H1 (cell line): Measurements from ENCODE around the gene CIBAR2. TPM values are rescaled to one million over a fixed set of nuclear protein-coding genes. Genes with fewer than 3 reads are reported as not detected.

ENCODE experiments used
- CTCF ChIA-PET: fragments of 300-600 bp; sonication (Branson Sonifier 250); formaldehyde crosslinking; loops from one replicate; lab custom pipeline; 2021; ENCODE audit not compliant: partially characterized antibody; lab: Charles Lee
- POLR2A ChIA-PET: fragments of 300-600 bp; sonication (Branson Sonifier 250); formaldehyde crosslinking; loops from one replicate; lab custom pipeline; 2021; ENCODE audit warnings: inconsistent platforms; ENCODE audit not compliant: partially characterized antibody; lab: Charles Lee
- DNase-seq, 2 experiments: peaks; one replicate each; pipeline versions ENCODE4 v3.0.0 to v3.0.0-alpha.2; 2010 to 2022; ENCODE audit warnings: low spot score in 2 of 2, low read depth in 1 of 2, mixed read lengths in 1 of 2
- FAIRE-seq: peaks from 2 replicates; lab custom pipeline; 2011; peaks lifted over from hg19 to GRCh38; lab: Jason Lieb, UNC
- H2AFZ ChIP-seq: 2 replicates; pipeline ENCODE4 v1.8.1; 2012; ENCODE audit warnings: low read length, inconsistent platforms
- H2AK5ac ChIP-seq: 2 replicates; pipeline ENCODE4 v1.6.1; 2013; ENCODE audit warnings: low read depth, low read length
- H2BK120ac ChIP-seq: replicated peaks from 2 replicates; pipeline ENCODE3; 2013; ENCODE audit warnings: low read depth, low read length, inconsistent platforms
- H2BK12ac ChIP-seq: 2 replicates; pipeline ENCODE4 v1.6.1; 2013; ENCODE audit warnings: low read depth, low read length
- H2BK15ac ChIP-seq: 2 replicates; pipeline ENCODE4 v1.6.1; 2013; ENCODE audit warnings: low read length
- H2BK20ac ChIP-seq: 2 replicates; pipeline ENCODE4 v1.6.1; 2013; ENCODE audit warnings: low read length
- H2BK5ac ChIP-seq: 2 replicates; pipeline ENCODE4 v1.6.1; 2013; ENCODE audit warnings: low read depth, low read length
- H3K14ac ChIP-seq: 2 replicates; pipeline ENCODE4 v1.6.1; 2013; ENCODE audit warnings: inconsistent platforms; ENCODE audit not compliant: insufficient read length
- H3K18ac ChIP-seq: 2 replicates; pipeline ENCODE4 v1.6.1; 2013; ENCODE audit warnings: low read length; ENCODE audit errors: extremely low read depth
- H3K23ac ChIP-seq: 2 replicates; pipeline ENCODE4 v1.6.1; 2013; ENCODE audit warnings: inconsistent platforms; ENCODE audit not compliant: insufficient read length
- H3K23me2 ChIP-seq: 2 replicates; pipeline ENCODE4 v1.6.1; 2013; ENCODE audit warnings: low read depth, low read length
- H3K27ac ChIP-seq: 2 replicates; pipeline ENCODE4 v1.6.1; 2011; ENCODE audit warnings: low read depth, low read length, inconsistent platforms
- H3K27me3 ChIP-seq, 4 experiments: replicated peaks in 1 of 4; 1 replicate in 1 of 4; 2 replicates in 3 of 4; pipeline versions ENCODE4 v1.6.1 to v1.8.1; 2011 to 2013; ENCODE audit warnings: low read length in 3 of 4, mild to moderate bottlenecking in 3 of 4, inconsistent platforms in 2 of 4, mixed read lengths in 2 of 4, moderate library complexity in 1 of 4; ENCODE audit not compliant: control insufficient read depth in 3 of 4, insufficient read depth in 3 of 4; ENCODE audit errors: extremely low read depth in 1 of 4
- H3K36me3 ChIP-seq, 4 experiments: 2 replicates each; pipeline versions ENCODE4 v1.6.1 to v1.8.1; 2011 to 2013; ENCODE audit warnings: mild to moderate bottlenecking in 4 of 4, low read length in 3 of 4, moderate library complexity in 2 of 4, control low read depth in 1 of 4, inconsistent platforms in 1 of 4; ENCODE audit not compliant: insufficient read depth in 4 of 4, control insufficient read depth in 2 of 4
- H3K4ac ChIP-seq: replicated peaks from 2 replicates; pipeline ENCODE3; 2013; ENCODE audit warnings: low read length, low read depth, mixed read lengths, inconsistent platforms; ENCODE audit not compliant: insufficient read length
- H3K4me1 ChIP-seq, 4 experiments: replicated peaks in 1 of 4; 1 replicate in 1 of 4; 2 replicates in 3 of 4; pipeline versions ENCODE4 v1.6.1 to v1.8.1; 2011 to 2013; ENCODE audit warnings: low read length in 3 of 4, inconsistent platforms in 2 of 4, mixed read lengths in 1 of 4; ENCODE audit not compliant: insufficient read depth in 4 of 4, control insufficient read depth in 3 of 4
- H3K4me2 ChIP-seq, 2 experiments: 2 replicates each; pipeline versions ENCODE4 v1.6.1 to v1.8.1; 2011 to 2013; ENCODE audit warnings: low read depth in 2 of 2, low read length in 2 of 2, control low read depth in 1 of 2, inconsistent platforms in 1 of 2, mild to moderate bottlenecking in 1 of 2; ENCODE audit not compliant: insufficient read depth in 1 of 2
- H3K4me3 ChIP-seq, 4 experiments: fragments of 200-600, 300-600 bp in 1 of 4; sonication (generic), shearing (Covaris generic), sonication (Bioruptor Twin) in 1 of 4; 2 replicates each; pipeline versions ENCODE4 v1.5.1 to v1.8.1; 2011 to 2016; ENCODE audit warnings: low read length in 4 of 4, low read depth in 3 of 4, control low read depth in 2 of 4, inconsistent platforms in 2 of 4, mild to moderate bottlenecking in 2 of 4, mixed read lengths in 1 of 4, moderate library complexity in 1 of 4; ENCODE audit not compliant: insufficient read depth in 2 of 4; ENCODE audit errors: extremely low read depth in 1 of 4
- H3K56ac ChIP-seq: replicated peaks from 2 replicates; pipeline ENCODE3; 2013; ENCODE audit warnings: low read depth, mild to moderate bottlenecking, mixed read lengths, low read length, inconsistent platforms; ENCODE audit not compliant: insufficient read length
- H3K79me1 ChIP-seq: 2 replicates; pipeline ENCODE4 v1.6.1; 2013; ENCODE audit warnings: low read depth, low read length, control low read depth
- H3K79me2 ChIP-seq, 2 experiments: 2 replicates each; pipeline versions ENCODE4 v1.6.1 to v1.8.1; 2012 to 2013; ENCODE audit warnings: low read length in 2 of 2, mild to moderate bottlenecking in 2 of 2, inconsistent platforms in 1 of 2; ENCODE audit not compliant: insufficient read depth in 2 of 2, control insufficient read depth in 1 of 2
- H3K9ac ChIP-seq, 4 experiments: replicated peaks in 1 of 4; 1 replicate in 1 of 4; 2 replicates in 3 of 4; pipeline versions ENCODE4 v1.6.1 to v1.8.1; 2011 to 2013; ENCODE audit warnings: low read depth in 3 of 4, low read length in 3 of 4, control low read depth in 2 of 4, mild to moderate bottlenecking in 2 of 4, moderate library complexity in 2 of 4, inconsistent platforms in 1 of 4; ENCODE audit errors: extremely low read depth in 1 of 4
- H3K9me3 ChIP-seq, 2 experiments: 2 replicates each; pipeline versions ENCODE4 v1.6.1 to v1.8.1; 2012 to 2013; ENCODE audit warnings: mild to moderate bottlenecking in 2 of 2, moderate library complexity in 2 of 2, control low read depth in 1 of 2, inconsistent platforms in 1 of 2, low read depth in 1 of 2, low read length in 1 of 2, mixed read lengths in 1 of 2; ENCODE audit not compliant: insufficient read depth in 2 of 2
- H4K20me1 ChIP-seq, 2 experiments: replicated peaks in 1 of 2; 2 replicates each; pipeline versions ENCODE3 to v1.8.1; 2011 to 2013; ENCODE audit warnings: inconsistent platforms in 2 of 2, low read length in 2 of 2, mild to moderate bottlenecking in 1 of 2; ENCODE audit not compliant: insufficient read depth in 2 of 2, control insufficient read depth in 1 of 2
- H4K5ac ChIP-seq: 2 replicates; pipeline ENCODE4 v1.6.1; 2013; ENCODE audit warnings: low read length, low read depth, mixed read lengths, inconsistent platforms; ENCODE audit not compliant: insufficient read length
- H4K8ac ChIP-seq: 2 replicates; pipeline ENCODE4 v1.8.0; 2013; ENCODE audit warnings: mild to moderate bottlenecking, moderate library complexity, low read length, inconsistent platforms; ENCODE audit not compliant: insufficient read depth; ENCODE audit errors: extremely low read depth
- H4K91ac ChIP-seq: replicated peaks from 2 replicates; pipeline ENCODE3; 2013; ENCODE audit warnings: low read length, mixed read lengths, inconsistent platforms; ENCODE audit not compliant: insufficient read length
- ASH2L ChIP-seq: fragments of 200-600, 300-600 bp; sonication (generic); IDR thresholded peaks from one replicate; pipeline ENCODE4 v1.7.1; 2017; ENCODE audit warnings: low read length
- CHD2 ChIP-seq: IDR thresholded peaks from 2 replicates; pipeline ENCODE4 v1.6.1; 2012; ENCODE audit warnings: low read length, improper control_type of control experiment
- CREB1 ChIP-seq: IDR thresholded peaks from 2 replicates; pipeline ENCODE4 v1.6.1; 2012; ENCODE audit warnings: inconsistent platforms
- EGR1 ChIP-seq: IDR thresholded peaks from 2 replicates; pipeline ENCODE4 v1.6.1; 2011; ENCODE audit warnings: low read depth, low read length, borderline replicate concordance
- GABPA ChIP-seq: IDR thresholded peaks from 2 replicates; pipeline ENCODE4 v1.6.1; 2011; ENCODE audit warnings: mild to moderate bottlenecking, low read length, moderate library complexity, borderline replicate concordance; ENCODE audit not compliant: insufficient read depth
- HDAC2 ChIP-seq, 2 experiments: fragments of 300-600 bp in 1 of 2; sonication (generic) in 1 of 2; IDR thresholded peaks; 2 replicates each; pipeline ENCODE4 v1.6.1; 2011 to 2012; ENCODE audit warnings: low read depth in 2 of 2, low read length in 2 of 2, mild to moderate bottlenecking in 2 of 2, moderate library complexity in 2 of 2, borderline replicate concordance in 1 of 2, inconsistent platforms in 1 of 2
- JUND ChIP-seq: IDR thresholded peaks from 2 replicates; pipeline ENCODE4 v1.6.1; 2011; ENCODE audit warnings: mild to moderate bottlenecking, improper control_type of control experiment, low read length
- KDM1A ChIP-seq: fragments of 200-600, 300-600 bp; sonication (generic); IDR thresholded peaks from 2 replicates; pipeline ENCODE4 v1.7.1; 2016; ENCODE audit warnings: mild to moderate bottlenecking, low read length, borderline replicate concordance
- MAFK ChIP-seq: IDR thresholded peaks from 2 replicates; pipeline ENCODE4 v1.6.1; 2012; ENCODE audit warnings: low read depth, mild to moderate bottlenecking, improper control_type of control experiment, low read length
- POLR2AphosphoS5 ChIP-seq: IDR thresholded peaks from 2 replicates; pipeline ENCODE4 v1.6.1; 2011; ENCODE audit warnings: low read depth, low read length
- SIN3A ChIP-seq, 2 experiments: IDR thresholded peaks in 1 of 2; conservative IDR thresholded peaks in 1 of 2; 2 replicates each; pipeline ENCODE4 v1.6.1; 2011 to 2012; ENCODE audit warnings: low read length in 2 of 2, improper control_type of control experiment in 1 of 2, low read depth in 1 of 2, mild to moderate bottlenecking in 1 of 2
- SP1 ChIP-seq: IDR thresholded peaks from 2 replicates; pipeline ENCODE4 v1.6.1; 2011; ENCODE audit warnings: low read depth, low read length
- SP2 ChIP-seq: IDR thresholded peaks from 2 replicates; pipeline ENCODE4 v1.6.1; 2012; ENCODE audit warnings: mild to moderate bottlenecking, low read length, inconsistent platforms
- SP4 ChIP-seq: IDR thresholded peaks from 2 replicates; pipeline ENCODE4 v1.6.1; 2012; ENCODE audit warnings: low read length, inconsistent platforms
- TBP ChIP-seq: IDR thresholded peaks from 2 replicates; pipeline ENCODE4 v1.6.1; 2011; ENCODE audit warnings: low read depth, low read length, improper control_type of control experiment
- WGBS, 2 experiments: shearing (Covaris generic) in 1 of 2; methylation state at CpG; one replicate each; pipeline versions ENCODE4 v1.1.6 to v1.1.7; 2013 to 2015; ENCODE audit warnings: low lambda C conversion rate in 2 of 2, mixed read lengths in 2 of 2, inconsistent platforms in 1 of 2, low coverage in 1 of 2, missing lambda C conversion rate in 1 of 2; ENCODE audit not compliant: insufficient replicate concordance in 2 of 2, insufficient coverage in 1 of 2, insufficient read length in 1 of 2; ENCODE audit errors: extremely low coverage in 1 of 2, missing lambda C conversion rate in 1 of 2; 5-methylcytosine and 5-hydroxymethylcytosine counted together
- polyA plus RNA-seq, 7 experiments: library from polyadenylated mRNA; depleted of rRNA in 3 of 7; stranded (reverse) in 5 of 7; unstranded in 2 of 7; fragments of >200 nt in 5 of 7; fragments of 200-250 nt in 2 of 7; gene quantifications; 1 replicate in 5 of 7; 2 replicates in 1 of 7; 4 replicates in 1 of 7; pipeline versions ENCODE4 v1.2.1 to v1.2.3, GENCODE V29; 2011 to 2013; ENCODE audit warnings: missing spikeins in 2 of 7, mixed read lengths in 2 of 7
- total RNA-seq: library from RNA; stranded (reverse); fragmentation: NEBNext Ultra II Directional; extraction: Animal tissue kit (Norgen Biotek cat#: 25700); gene quantifications from 2 replicates; pipeline ENCODE4 v1.2.1, GENCODE V29; 2021

The CIBAR2 gene
- total and polyA plus RNA-seq, 2 of the 8 experiments (the other 6 are each of a cell fraction or from before 2014, with no cell fraction given): 0.18 TPM; not detected in 1

DNA sequence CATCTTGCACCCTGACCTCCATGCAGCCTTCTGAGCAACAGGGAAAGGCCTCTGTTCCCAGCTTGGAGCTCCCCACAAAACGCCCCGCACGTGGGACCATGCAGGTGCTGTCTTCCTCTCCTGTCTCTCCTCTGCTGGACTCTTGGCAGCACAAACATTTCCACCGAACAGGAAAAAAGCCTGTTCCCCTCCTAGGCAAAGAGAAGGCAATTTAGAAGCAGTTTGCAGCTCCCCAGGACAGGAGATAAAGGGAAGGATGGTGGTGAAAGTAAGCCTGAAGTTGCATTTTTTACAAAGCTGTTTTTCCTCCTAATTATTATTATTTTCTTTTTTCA is 7.7 kb upstream of the CIBAR2 start:
- DNase-seq: no peak

More for the DNA sequence above, 7.7 kb upstream of the CIBAR2 start:
- Histone ChIP-seq H3K4ac (no peak overlapping the region), H3K36me3 (no peaks in the 10 kb centered on the region), H3K79me1 (no peaks in the 10 kb centered on the region), H4K20me1 (no peaks in the 10 kb centered on the region), H2AFZ (no peak overlapping the region), H3K56ac (no peak overlapping the region), H3K4me2 (no peak overlapping the region), H2AK5ac (no peak overlapping the region), H3K9ac (no peak overlapping the region), H3K27ac (no peak overlapping the region), H3K14ac (no peak overlapping the region), H2BK120ac (no peak overlapping the region), H3K4me3 (no peak overlapping the region)
- FAIRE-seq: no peak
- POLR2A ChIA-PET: no interaction called here
- CTCF ChIA-PET: interaction anchor here (0.8 to 2.5 kb wide), 8 partner anchors 8 to 177 kb away, joined by 3 to 10 read pairs (median 4); no protein-coding TSS in a partner anchor
- WGBS, 2 experiments: 100% methylated on average over 2 of the region's 4 CpGs; no CpG with 5 or more reads in 1 of the 2 experiments
- TF ChIP-seq SIN3A (conservative IDR thresholded peaks at IDR 0.05 in 1 of 2, IDR thresholded peaks at IDR 0.05 in 1 of 2; ENCODE audit: low read depth in 1 of 2, low read length in 2 of 2) (no peak), POLR2AphosphoS5 (no peak), ASH2L (no peak), EGR1 (no peak), GABPA (no peak), MAFK (no peak), CREB1 (no peak), JUND (no peak), KDM1A (no peak), TBP (no peak), CHD2 (no peak), SP1 (no peak), SP2 (no peak), SP4 (no peak), HDAC2 (IDR thresholded peaks at IDR 0.05; ENCODE audit: borderline replicate concordance in 1 of 2, low read depth in 2 of 2, low read length in 2 of 2) (no peak)
- TF ChIP-seq, all 59 proteins: peak for 0
- H3K9me3 ChIP-seq: peaks cover 0 to 2% of the 10 kb centered on the region in 2 experiments; a peak in 2 of 4 replicates
- H3K18ac ChIP-seq: no peak overlapping the region
- H3K79me2 ChIP-seq: no peaks in the 10 kb centered on the region
- no peaks in the 10 kb centered on the region for H3K23me2 ChIP-seq
- H2BK5ac ChIP-seq: no peak overlapping the region
- H3K23ac ChIP-seq: no peak overlapping the region
- no peak overlapping the region for H4K8ac ChIP-seq
- peaks cover 0 to 10% (median 4%) of the 10 kb centered on the region in 4 experiments; a peak in 4 of 7 replicates for H3K4me1 ChIP-seq
- H4K5ac ChIP-seq: no peak overlapping the region
- H2BK12ac ChIP-seq: no peak overlapping the region
- no peak overlapping the region for H4K91ac ChIP-seq
- no peak overlapping the region for H2BK15ac ChIP-seq
- no peak overlapping the region for H2BK20ac ChIP-seq
- 0 out of 7 replicates have a peak, but pooled peaks cover 0 to 2% (median 0%) of the 10 kb centered on the region in 4 experiments for H3K27me3 ChIP-seq
